GM18858 (cell line): ENCODE measurements around the gene TBX21.

Source experiments
- ATAC-seq: cut with Tn5 transposase; IDR thresholded peaks from one replicate; pipeline ENCODE4 v1.9.1; 2021; ENCODE audit not compliant: unreplicated experiment

Gene TBX21

GRCh38 chr17:47733047-47733673 lies at the start of gene TBX21:
TSS of gene TBX21 (plus strand) at chr17:47733236. CDS start at chr17:47733455, 219 bp downstream.
- no peak for ATAC-seq

- ATAC-seq = no peak
Measured at GRCh38 chr17:47684025-47684424, 49.0 kb upstream of the TBX21 start.

- ATAC-seq = no peak
Measured at GRCh38 chr17:47684535-47685193, 48.4 kb upstream of the TBX21 start.

GRCh38 chr17:47685556-47686275 lies 47.3 kb upstream of the TBX21 start:
- no peak for ATAC-seq

- ATAC-seq = no peak
Measured at GRCh38 chr17:47686276-47686635, 46.8 kb upstream of the TBX21 start.

- no peak for ATAC-seq
Measured at GRCh38 chr17:47686664-47687327, 46.2 kb upstream of the TBX21 start.

- ATAC-seq = no peak
Measured at GRCh38 chr17:47687328-47687690, 45.7 kb upstream of the TBX21 start.

- no peak for ATAC-seq
Measured at GRCh38 chr17:47687748-47688147, 45.3 kb upstream of the TBX21 start.

GRCh38 chr17:47690121-47690520 lies 42.9 kb upstream of the TBX21 start:
- ATAC-seq = no peak

GRCh38 chr17:47692137-47692894 lies 40.7 kb upstream of the TBX21 start:
- ATAC-seq = no peak

GRCh38 chr17:47692895-47693730 lies 39.9 kb upstream of the TBX21 start:
- no peak for ATAC-seq

GRCh38 chr17:47693731-47694580 lies 39.1 kb upstream of the TBX21 start, which contains the start of gene TBKBP1:
TSS of gene TBKBP1 (plus strand) at chr17:47694161. CDS start at chr17:47696113, 1,952 bp downstream.
- no peak for ATAC-seq

- no peak for ATAC-seq
Measured at GRCh38 chr17:47694581-47695428, 38.2 kb upstream of the TBX21 start.

- ATAC-seq = no peak
Measured at GRCh38 chr17:47695429-47696376, 37.3 kb upstream of the TBX21 start.

- ATAC-seq = no peak
Measured at GRCh38 chr17:47696717-47697642, 36.1 kb upstream of the TBX21 start.
